Fibroblast of villous mesenchyme (primary cell): ENCODE data around the gene MPZL2. TPM values are rescaled to one million over a fixed set of nuclear protein-coding genes. Genes with fewer than 3 reads are reported as not detected.

ENCODE experiments used
- DNase-seq: peaks from one replicate; pipeline ENCODE4 v3.0.0-alpha.2; 2010; ENCODE audit warnings: low read depth
- H3K4me3 ChIP-seq: 2 replicates; pipeline ENCODE4 v1.5.1; 2011; ENCODE audit warnings: low read depth, mild to moderate bottlenecking, low read length
- CTCF ChIP-seq: IDR thresholded peaks from 2 replicates; pipeline ENCODE4 v1.5.1; 2012; ENCODE audit warnings: low read depth, mild to moderate bottlenecking, low read length; ENCODE audit not compliant: insufficient read depth
- total RNA-seq: library from RNA; depleted of rRNA; stranded (reverse); fragments of >200 nt; gene quantifications from 2 replicates; pipeline ENCODE4 v1.2.3, GENCODE V29; 2012

The MPZL2 gene
- total RNA-seq, 1 donor: not detected

- no peak for DNase-seq
- no peak for TF ChIP-seq CTCF
- no peak overlapping the region for H3K4me3 ChIP-seq
These were observed 3.7 kb downstream of the MPZL2 start for GRCh38 chr11:118260353-118260752.

- TF ChIP-seq CTCF: no peak
- no peak overlapping the region for H3K4me3 ChIP-seq
- no peak for DNase-seq
These were observed 5.0 kb downstream of the MPZL2 start for GRCh38 chr11:118259138-118259537.

GRCh38 chr11:118258410-118258809 is 5.7 kb downstream of the MPZL2 start:
- peak; percentile 22 for TF ChIP-seq CTCF
- no peak overlapping the region for H3K4me3 ChIP-seq
- no peak for DNase-seq

GRCh38 chr11:118252688-118253087 is 11.4 kb downstream of the MPZL2 start:
- DNase-seq: no peak
- H3K4me3 ChIP-seq: no peak overlapping the region

GRCh38 chr11:118251858-118252652 is 12.0 kb downstream of the MPZL2 start, which contains the start of gene MPZL3:
MPZL3 (minus strand) TSS chr11:118252365; CDS start chr11:118252294, 71 bp downstream.
- H3K4me3 ChIP-seq: peak within 1 kb of the TSS; percentile 71
- DNase-seq: peak; percentile 45
- no peak for TF ChIP-seq CTCF

More at GRCh38 chr11:118252688-118253087, 11.4 kb downstream of the MPZL2 start:
- no peak for TF ChIP-seq CTCF

GRCh38 chr11:118247041-118247440 is 17.1 kb downstream of the MPZL2 start:
- no peak overlapping the region for H3K4me3 ChIP-seq
- TF ChIP-seq CTCF: no peak
- no peak for DNase-seq
